HL-60 (cell line): ENCODE data around the gene USP36.

Experiments used
- POLR2AphosphoS5 ChIP-seq: IDR thresholded peaks from 2 replicates; pipeline ENCODE4 v1.6.1; 2012; ENCODE audit warnings: low read depth
- TF ChIP-seq, protein P1 (sequence below): IDR thresholded peaks from one replicate; pipeline ENCODE4 v1.5.1; 2011; ENCODE audit warnings: low read length, control low read depth, inconsistent platforms; ENCODE audit not compliant: insufficient read depth
- TF ChIP-seq, protein P2 (sequence below): IDR thresholded peaks from 2 replicates; pipeline ENCODE4 v1.6.1; 2012; ENCODE audit warnings: low read depth; ENCODE audit not compliant: insufficient replicate concordance

DNA sequence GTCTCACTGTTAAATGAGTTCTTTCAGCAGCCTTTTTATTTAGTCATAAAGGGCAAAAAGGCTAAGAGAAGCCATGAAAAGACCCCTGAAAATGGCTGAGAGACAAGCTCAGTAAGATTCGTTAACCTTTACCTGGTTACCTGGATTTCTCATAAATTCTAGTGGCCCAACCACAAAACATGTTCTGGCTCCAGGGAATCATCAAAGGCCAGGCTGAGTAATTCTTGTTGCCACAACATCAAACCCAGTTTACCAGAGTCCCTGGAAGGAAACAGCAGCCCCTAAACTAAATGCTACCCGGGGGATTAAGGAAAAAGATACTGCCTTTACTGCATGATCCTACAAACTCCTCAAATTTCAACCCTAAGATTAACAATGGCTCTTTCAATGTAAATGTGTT, 74.4 kb downstream of the USP36 start:
- TF ChIP-seq, protein P1, sequence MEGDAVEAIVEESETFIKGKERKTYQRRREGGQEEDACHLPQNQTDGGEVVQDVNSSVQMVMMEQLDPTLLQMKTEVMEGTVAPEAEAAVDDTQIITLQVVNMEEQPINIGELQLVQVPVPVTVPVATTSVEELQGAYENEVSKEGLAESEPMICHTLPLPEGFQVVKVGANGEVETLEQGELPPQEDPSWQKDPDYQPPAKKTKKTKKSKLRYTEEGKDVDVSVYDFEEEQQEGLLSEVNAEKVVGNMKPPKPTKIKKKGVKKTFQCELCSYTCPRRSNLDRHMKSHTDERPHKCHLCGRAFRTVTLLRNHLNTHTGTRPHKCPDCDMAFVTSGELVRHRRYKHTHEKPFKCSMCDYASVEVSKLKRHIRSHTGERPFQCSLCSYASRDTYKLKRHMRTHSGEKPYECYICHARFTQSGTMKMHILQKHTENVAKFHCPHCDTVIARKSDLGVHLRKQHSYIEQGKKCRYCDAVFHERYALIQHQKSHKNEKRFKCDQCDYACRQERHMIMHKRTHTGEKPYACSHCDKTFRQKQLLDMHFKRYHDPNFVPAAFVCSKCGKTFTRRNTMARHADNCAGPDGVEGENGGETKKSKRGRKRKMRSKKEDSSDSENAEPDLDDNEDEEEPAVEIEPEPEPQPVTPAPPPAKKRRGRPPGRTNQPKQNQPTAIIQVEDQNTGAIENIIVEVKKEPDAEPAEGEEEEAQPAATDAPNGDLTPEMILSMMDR: no peak
- TF ChIP-seq POLR2AphosphoS5: no peak
- TF ChIP-seq, protein P2, sequence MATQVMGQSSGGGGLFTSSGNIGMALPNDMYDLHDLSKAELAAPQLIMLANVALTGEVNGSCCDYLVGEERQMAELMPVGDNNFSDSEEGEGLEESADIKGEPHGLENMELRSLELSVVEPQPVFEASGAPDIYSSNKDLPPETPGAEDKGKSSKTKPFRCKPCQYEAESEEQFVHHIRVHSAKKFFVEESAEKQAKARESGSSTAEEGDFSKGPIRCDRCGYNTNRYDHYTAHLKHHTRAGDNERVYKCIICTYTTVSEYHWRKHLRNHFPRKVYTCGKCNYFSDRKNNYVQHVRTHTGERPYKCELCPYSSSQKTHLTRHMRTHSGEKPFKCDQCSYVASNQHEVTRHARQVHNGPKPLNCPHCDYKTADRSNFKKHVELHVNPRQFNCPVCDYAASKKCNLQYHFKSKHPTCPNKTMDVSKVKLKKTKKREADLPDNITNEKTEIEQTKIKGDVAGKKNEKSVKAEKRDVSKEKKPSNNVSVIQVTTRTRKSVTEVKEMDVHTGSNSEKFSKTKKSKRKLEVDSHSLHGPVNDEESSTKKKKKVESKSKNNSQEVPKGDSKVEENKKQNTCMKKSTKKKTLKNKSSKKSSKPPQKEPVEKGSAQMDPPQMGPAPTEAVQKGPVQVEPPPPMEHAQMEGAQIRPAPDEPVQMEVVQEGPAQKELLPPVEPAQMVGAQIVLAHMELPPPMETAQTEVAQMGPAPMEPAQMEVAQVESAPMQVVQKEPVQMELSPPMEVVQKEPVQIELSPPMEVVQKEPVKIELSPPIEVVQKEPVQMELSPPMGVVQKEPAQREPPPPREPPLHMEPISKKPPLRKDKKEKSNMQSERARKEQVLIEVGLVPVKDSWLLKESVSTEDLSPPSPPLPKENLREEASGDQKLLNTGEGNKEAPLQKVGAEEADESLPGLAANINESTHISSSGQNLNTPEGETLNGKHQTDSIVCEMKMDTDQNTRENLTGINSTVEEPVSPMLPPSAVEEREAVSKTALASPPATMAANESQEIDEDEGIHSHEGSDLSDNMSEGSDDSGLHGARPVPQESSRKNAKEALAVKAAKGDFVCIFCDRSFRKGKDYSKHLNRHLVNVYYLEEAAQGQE: no peak
